HepG2 (cell line): ENCODE measurements around the gene ATP10D. TPM values are rescaled to one million over a fixed set of nuclear protein-coding genes. Genes with fewer than 3 reads are reported as not detected.

Experiments used
- ASH2L ChIP-seq: fragments of 300-600, 200-600 bp; sonication (generic); IDR thresholded peaks from 2 replicates; pipeline ENCODE4 v1.7.0; 2017; ENCODE audit warnings: low read depth, mild to moderate bottlenecking, moderate library complexity, mixed read lengths, low read length; ENCODE audit not compliant: insufficient read length
- ATF2 ChIP-seq: sonication (generic); formaldehyde crosslinking; IDR thresholded peaks from 2 replicates; pipeline ENCODE4 v1.4.0; 2020; ENCODE audit warnings: missing genetic modification reagents
- ATF3 ChIP-seq: sonication (generic); formaldehyde crosslinking; IDR thresholded peaks from 2 replicates; pipeline ENCODE4 v1.4.0; 2020; ENCODE audit warnings: missing genetic modification reagents
- ATF4 ChIP-seq, 2 experiments: fragments of 450-650 bp in 1 of 2; sonication (generic) in 1 of 2; formaldehyde crosslinking; IDR thresholded peaks; 2 replicates each; pipeline versions ENCODE4 v1.5.0 to v1.8.0; 2020 to 2022; ENCODE audit warnings: mild to moderate bottlenecking in 1 of 2, missing genetic modification reagents in 1 of 2
- DMTF1 ChIP-seq: sonication (generic); formaldehyde crosslinking; IDR thresholded peaks from 2 replicates; pipeline ENCODE4 v1.4.0; 2020; ENCODE audit warnings: mild to moderate bottlenecking, missing genetic modification reagents
- FIP1L1 ChIP-seq: fragments of 200-400 bp; formaldehyde crosslinking; IDR thresholded peaks from 2 replicates; pipeline ENCODE4 v1.6.1; 2018; ENCODE audit warnings: low read depth, mild to moderate bottlenecking, low read length, moderate library complexity, borderline replicate concordance; ENCODE audit not compliant: insufficient read depth
- FOXO1 ChIP-seq: sonication (generic); formaldehyde crosslinking; IDR thresholded peaks from 2 replicates; pipeline ENCODE4 v1.4.0; 2020; ENCODE audit warnings: missing genetic modification reagents
- HNF4A ChIP-seq: sonication (generic); formaldehyde crosslinking; IDR thresholded peaks from 2 replicates; pipeline ENCODE4 v1.4.0; 2020; ENCODE audit warnings: missing genetic modification reagents
- HOXA3 ChIP-seq: sonication (generic); formaldehyde crosslinking; IDR thresholded peaks from 2 replicates; pipeline ENCODE4 v1.5.0; 2020; ENCODE audit warnings: missing genetic modification reagents
- KLF6 ChIP-seq: IDR thresholded peaks from 2 replicates; pipeline ENCODE4 v1.8.0; 2016; ENCODE audit warnings: missing biosample characterization, missing genetic modification reagents
- KMT2B ChIP-seq: IDR thresholded peaks from 2 replicates; pipeline ENCODE4 v1.6.1; 2016; ENCODE audit warnings: missing genetic modification reagents, missing compliant biosample characterization
- MTF1 ChIP-seq: sonication (generic); formaldehyde crosslinking; IDR thresholded peaks from 2 replicates; pipeline ENCODE4 v1.5.0; 2020; ENCODE audit warnings: missing genetic modification reagents
- MXD4 ChIP-seq: IDR thresholded peaks from 2 replicates; pipeline ENCODE4 v1.6.1; 2016; ENCODE audit warnings: mild to moderate bottlenecking, missing biosample characterization, missing genetic modification reagents
- POGZ ChIP-seq: sonication (generic); formaldehyde crosslinking; IDR thresholded peaks from 2 replicates; pipeline ENCODE4 v1.4.0; 2020; ENCODE audit warnings: mild to moderate bottlenecking, missing genetic modification reagents
- PPARG ChIP-seq: conservative IDR thresholded peaks from 2 replicates; pipeline ENCODE4 v1.6.1; 2016; ENCODE audit warnings: missing biosample characterization, missing genetic modification reagents
- SSRP1 ChIP-seq: IDR thresholded peaks from 2 replicates; pipeline ENCODE4 v1.6.1; 2016; ENCODE audit warnings: control low read depth
- TCF7L2 ChIP-seq: IDR thresholded peaks from 2 replicates; pipeline ENCODE4 v1.6.1; 2011; ENCODE audit warnings: mild to moderate bottlenecking, low read depth, low read length, moderate library complexity
- U2AF2 ChIP-seq: fragments of 200-400 bp; formaldehyde crosslinking; IDR thresholded peaks from 2 replicates; pipeline ENCODE4 v1.6.1; 2017; ENCODE audit warnings: low read depth, mild to moderate bottlenecking, low read length
- ZFP41 ChIP-seq: sonication (generic); formaldehyde crosslinking; IDR thresholded peaks from 2 replicates; pipeline ENCODE4 v1.4.0; 2020; ENCODE audit warnings: mild to moderate bottlenecking, missing genetic modification reagents, borderline replicate concordance
- ZNF232 ChIP-seq: sonication (generic); formaldehyde crosslinking; IDR thresholded peaks from 2 replicates; pipeline ENCODE4 v1.4.0; 2020; ENCODE audit warnings: missing genetic modification reagents, borderline replicate concordance
- ZNF234 ChIP-seq: sonication (generic); formaldehyde crosslinking; conservative IDR thresholded peaks from 2 replicates; pipeline ENCODE4 v1.5.1; 2020; ENCODE audit warnings: mild to moderate bottlenecking, missing genetic modification reagents
- ZNF24 ChIP-seq: fragments of 450-650 bp; IDR thresholded peaks from 2 replicates; pipeline ENCODE4 v1.6.1; 2017; ENCODE audit warnings: antibody characterized with exemption, mild to moderate bottlenecking
- ZNF484 ChIP-seq: sonication (generic); formaldehyde crosslinking; IDR thresholded peaks from 2 replicates; pipeline ENCODE4 v1.5.1; 2020; ENCODE audit warnings: mild to moderate bottlenecking, low read depth, missing genetic modification reagents, borderline replicate concordance
- ZNF547 ChIP-seq: sonication (generic); formaldehyde crosslinking; IDR thresholded peaks from 2 replicates; pipeline ENCODE4 v1.5.1; 2020; ENCODE audit warnings: mild to moderate bottlenecking, missing genetic modification reagents
- ZNF709 ChIP-seq: sonication (generic); formaldehyde crosslinking; IDR thresholded peaks from 2 replicates; pipeline ENCODE4 v1.5.0; 2020; ENCODE audit warnings: mild to moderate bottlenecking, missing genetic modification reagents
- polyA plus RNA-seq, 8 experiments: library from polyadenylated mRNA; depleted of rRNA in 3 of 8; stranded (reverse) in 7 of 8; unstranded in 1 of 8; fragments of >200 nt; fragmentation: Illumina TruSeq in 4 of 8; extraction: Trizol in 4 of 8; gene quantifications; 2 replicates each; pipeline versions ENCODE4 v1.2.1 to v1.2.3, GENCODE V29; 2011 to 2016; ENCODE audit warnings: low read depth in 4 of 8, missing spikeins in 1 of 8, mixed read lengths in 1 of 8; ENCODE audit not compliant: insufficient read depth in 1 of 8
- total RNA-seq, 5 experiments: library from RNA; depleted of rRNA; stranded (reverse); fragments of >200 nt; fragmentation: Illumina TruSeq; extraction: Trizol; gene quantifications; 2 replicates each; pipeline ENCODE4 v1.2.3, GENCODE V29; 2016; ENCODE audit warnings: low read depth in 1 of 5

ATP10D gene
- total and polyA plus RNA-seq, 2 of the 13 experiments (the other 11 are each of a cell fraction or from before 2014, with no cell fraction given): 2.2 to 9.8 TPM

- TF ChIP-seq U2AF2: no peak
- TF ChIP-seq HOXA3 (CRISPR knock-in tag): peak; percentile 79
- no peak for TF ChIP-seq FIP1L1
- no peak for TF ChIP-seq ZNF547 (CRISPR knock-in tag)
- no peak for TF ChIP-seq MTF1 (CRISPR knock-in tag)
- TF ChIP-seq HNF4A: peak; percentile 13; the same call in 1 of the 2 replicates
- TF ChIP-seq TCF7L2: no peak
- no peak for TF ChIP-seq ATF3 (CRISPR knock-in tag)
- peak; percentile 26; the same call in 1 of the 2 replicates for TF ChIP-seq ZNF232 (CRISPR knock-in tag)
- TF ChIP-seq ZNF484 (CRISPR knock-in tag): no peak
- TF ChIP-seq SSRP1 (CRISPR knock-in tag): no peak
- peak; percentile 76 for TF ChIP-seq KMT2B (CRISPR knock-in tag)
- TF ChIP-seq ZNF709 (CRISPR knock-in tag): 0 out of 2 replicates have a peak, but pooled peaks have one; percentile 25
- no peak for TF ChIP-seq ATF4 (CRISPR knock-in tag; IDR thresholded peaks at IDR 0.05)
- TF ChIP-seq POGZ (CRISPR knock-in tag): peak; percentile 73
- TF ChIP-seq ZFP41 (CRISPR knock-in tag): no peak
- no peak for TF ChIP-seq ZNF234 (CRISPR knock-in tag)
- no peak for TF ChIP-seq PPARG
- TF ChIP-seq DMTF1 (CRISPR knock-in tag): no peak
- TF ChIP-seq MXD4 (CRISPR knock-in tag): no peak
- TF ChIP-seq KLF6 (CRISPR knock-in tag): peak; percentile 41; the same call in 1 of the 2 replicates
- no peak for TF ChIP-seq ZNF24
- TF ChIP-seq ASH2L: peak; percentile 60
- TF ChIP-seq ATF2: peak; percentile 46; the same call in 1 of the 2 replicates
- TF ChIP-seq FOXO1: no peak; the same call in 1 of the 2 replicates
These were observed at the start of gene ATP10D (continued) for GRCh38 chr4:47485047-47485692.
